Neural cell (in vitro differentiated cells): ENCODE data around the gene IMPA2. TPM values are rescaled to one million over a fixed set of nuclear protein-coding genes. Genes with fewer than 3 reads are reported as not detected.

ENCODE experiments used
- H2AFZ ChIP-seq: fragments of 200-600, 300-800 bp; sonication (generic), shearing (Covaris generic); 2 replicates; pipeline ENCODE4 v1.6.0; 2014; ENCODE audit warnings: low read depth, mild to moderate bottlenecking, antibody characterized with exemption, low read length, moderate library complexity
- H3F3A ChIP-seq: fragments of 200-600 bp; shearing (Covaris generic); 2 replicates; pipeline ENCODE4 v1.6.1; 2016; ENCODE audit warnings: mild to moderate bottlenecking, moderate library complexity, mixed read lengths, antibody characterized with exemption, low read length; ENCODE audit not compliant: insufficient read depth, poor library complexity, severe bottlenecking
- H3K27ac ChIP-seq: fragments of 200-600, 300-800 bp; sonication (generic), shearing (Covaris generic); 2 replicates; pipeline ENCODE4 v1.5.1; 2014; ENCODE audit warnings: mild to moderate bottlenecking, low read length, moderate library complexity
- H3K27me3 ChIP-seq: fragments of 300-800, 200-600 bp; sonication (generic), shearing (Covaris generic); 2 replicates; pipeline ENCODE4 v1.6.0; 2014; ENCODE audit warnings: mild to moderate bottlenecking, low read depth, low read length, moderate library complexity; ENCODE audit not compliant: insufficient read depth
- H3K36me3 ChIP-seq: fragments of 300-800, 200-600 bp; sonication (generic), shearing (Covaris generic); 2 replicates; pipeline ENCODE4 v1.5.1; 2014; ENCODE audit warnings: mild to moderate bottlenecking, antibody characterized with exemption, low read length, moderate library complexity; ENCODE audit not compliant: insufficient read depth
- H3K4me2 ChIP-seq: fragments of 300-800, 200-600 bp; sonication (generic), shearing (Covaris generic); 2 replicates; pipeline ENCODE4 v1.6.0; 2014; ENCODE audit warnings: mild to moderate bottlenecking, low read length
- H3K4me3 ChIP-seq: fragments of 300-800, 200-600 bp; sonication (generic), shearing (Covaris generic); 2 replicates; pipeline ENCODE4 v1.5.1; 2014; ENCODE audit warnings: mild to moderate bottlenecking, low read length, moderate library complexity
- H3K79me2 ChIP-seq: fragments of 200-600 bp; shearing (Covaris generic); replicated peaks from 2 replicates; pipeline ENCODE4 v1.6.0; 2014; ENCODE audit warnings: mild to moderate bottlenecking, low read length, moderate library complexity; ENCODE audit not compliant: insufficient read depth
- H3K9ac ChIP-seq: fragments of 300-800, 200-600 bp; sonication (generic), shearing (Covaris generic); 2 replicates; pipeline ENCODE4 v1.6.1; 2016; ENCODE audit warnings: mild to moderate bottlenecking, low read length, mixed read lengths
- H3K9me2 ChIP-seq: fragments of 200-600 bp; shearing (Covaris generic); 2 replicates; pipeline ENCODE4 v1.6.1; 2016; ENCODE audit warnings: mild to moderate bottlenecking, low read length, mixed read lengths; ENCODE audit not compliant: insufficient read depth
- H3K9me3 ChIP-seq: fragments of 200-600, 300-800 bp; sonication (generic), shearing (Covaris generic); 2 replicates; pipeline ENCODE4 v1.6.1; 2016; ENCODE audit warnings: mild to moderate bottlenecking, mixed run types, low read length, moderate library complexity, mixed read lengths
- H4K20me1 ChIP-seq: fragments of 200-600 bp; shearing (Covaris generic); 2 replicates; pipeline ENCODE4 v1.6.1; 2016; ENCODE audit warnings: mild to moderate bottlenecking, mixed run types; ENCODE audit not compliant: insufficient read depth
- CTCF ChIP-seq: fragments of 450-650 bp; IDR thresholded peaks from 2 replicates; pipeline ENCODE4 v1.5.1; 2014; ENCODE audit warnings: antibody characterized with exemption, mild to moderate bottlenecking, moderate library complexity; ENCODE audit not compliant: poor library complexity, severe bottlenecking
- EP300 ChIP-seq: fragments of 450-650 bp; conservative IDR thresholded peaks from 2 replicates; pipeline ENCODE4 v1.6.1; 2014; ENCODE audit warnings: antibody characterized with exemption, mild to moderate bottlenecking, moderate library complexity; ENCODE audit not compliant: poor library complexity, severe bottlenecking
- EZH2 ChIP-seq: fragments of 200-600, 300-800 bp; shearing (Covaris generic), sonication (generic); IDR thresholded peaks from 2 replicates; pipeline ENCODE4 v1.6.1; 2014; ENCODE audit warnings: antibody characterized with exemption, low read length, borderline replicate concordance, mild to moderate bottlenecking; ENCODE audit not compliant: insufficient read depth, poor library complexity, severe bottlenecking
- MXI1 ChIP-seq: fragments of 450-650 bp; conservative IDR thresholded peaks from 2 replicates; pipeline ENCODE4 v1.6.1; 2014; ENCODE audit warnings: antibody characterized with exemption, mild to moderate bottlenecking; ENCODE audit not compliant: poor library complexity, severe bottlenecking
- POLR2AphosphoS5 ChIP-seq: IDR thresholded peaks from 2 replicates; pipeline ENCODE4 v1.6.1; 2012
- RAD21 ChIP-seq: fragments of 450-650 bp; conservative IDR thresholded peaks from 2 replicates; pipeline ENCODE4 v1.6.1; 2014; ENCODE audit warnings: antibody characterized with exemption, mild to moderate bottlenecking, moderate library complexity
- REST ChIP-seq: IDR thresholded peaks from 2 replicates; pipeline ENCODE4 v1.6.1; 2012; ENCODE audit warnings: borderline replicate concordance
- SMC3 ChIP-seq: fragments of 450-650 bp; conservative IDR thresholded peaks from 2 replicates; pipeline ENCODE4 v1.6.1; 2014; ENCODE audit warnings: antibody characterized with exemption, mild to moderate bottlenecking, moderate library complexity; ENCODE audit not compliant: poor library complexity
- TAF1 ChIP-seq: IDR thresholded peaks from 2 replicates; pipeline ENCODE4 v1.6.1; 2012; ENCODE audit warnings: low read depth
- polyA plus RNA-seq: library from polyadenylated mRNA; depleted of rRNA; stranded (reverse); fragments of >200 nt; gene quantifications from 2 replicates; pipeline ENCODE4 v1.2.3, GENCODE V29; 2014

IMPA2 gene
- polyA plus RNA-seq, 1 donor from 2014 or later: 2.7 TPM

GRCh38 chr18:12031846-12032245 lies 50.5 kb downstream of the IMPA2 start:
- TF ChIP-seq CTCF (no peak), SMC3 (no peak), EZH2 (no peak), EP300 (no peak), REST (no peak), POLR2AphosphoS5 (no peak), TAF1 (no peak), RAD21 (no peak), MXI1 (no peak)
- no peaks in the 10 kb centered on the region for H3K9me3 ChIP-seq
- no peak overlapping the region for H3K4me3 ChIP-seq
- H2AFZ ChIP-seq: no peak overlapping the region
- no peaks in the 10 kb centered on the region for H4K20me1 ChIP-seq
- no peaks in the 10 kb centered on the region for H3K79me2 ChIP-seq
- no peaks in the 10 kb centered on the region for H3K36me3 ChIP-seq
- no peaks in the 10 kb centered on the region for H3K27me3 ChIP-seq
- H3K4me2 ChIP-seq: no peak overlapping the region
- no peak overlapping the region for H3K9ac ChIP-seq
- no peaks in the 10 kb centered on the region for H3K9me2 ChIP-seq
- no peak overlapping the region for H3K27ac ChIP-seq
- H3F3A ChIP-seq: no peaks in the 10 kb centered on the region

- Histone ChIP-seq H3F3A (no peaks in the 10 kb centered on the region), H3K27ac (no peak overlapping the region), H2AFZ (no peak overlapping the region), H3K9me3 (no peaks in the 10 kb centered on the region), H3K9ac (no peak overlapping the region), H4K20me1 (no peaks in the 10 kb centered on the region), H3K9me2 (no peaks in the 10 kb centered on the region), H3K36me3 (no peaks in the 10 kb centered on the region), H3K4me3 (no peak overlapping the region), H3K4me2 (no peak overlapping the region), H3K27me3 (peaks cover 2% of the 10 kb centered on the region), H3K79me2 (no peaks in the 10 kb centered on the region)
- no peak for TF ChIP-seq SMC3
- no peak for TF ChIP-seq EP300
- no peak for TF ChIP-seq MXI1
- no peak for TF ChIP-seq POLR2AphosphoS5
- TF ChIP-seq RAD21: no peak
- TF ChIP-seq CTCF: no peak
- TF ChIP-seq EZH2: no peak
- no peak for TF ChIP-seq REST
- TF ChIP-seq TAF1: no peak
Observed at GRCh38 chr18:12032786-12033642, 51.7 kb downstream of the IMPA2 start.
